ENCODE results near the gene TBC1D1. TPM values are rescaled to one million over a fixed set of nuclear protein-coding genes. Genes with fewer than 3 reads are reported as not detected.

TBC1D1 gene
- total and polyA plus RNA-seq, 2 experiments from 2014 or later, result 100.0 to 214 TPM

DNA sequence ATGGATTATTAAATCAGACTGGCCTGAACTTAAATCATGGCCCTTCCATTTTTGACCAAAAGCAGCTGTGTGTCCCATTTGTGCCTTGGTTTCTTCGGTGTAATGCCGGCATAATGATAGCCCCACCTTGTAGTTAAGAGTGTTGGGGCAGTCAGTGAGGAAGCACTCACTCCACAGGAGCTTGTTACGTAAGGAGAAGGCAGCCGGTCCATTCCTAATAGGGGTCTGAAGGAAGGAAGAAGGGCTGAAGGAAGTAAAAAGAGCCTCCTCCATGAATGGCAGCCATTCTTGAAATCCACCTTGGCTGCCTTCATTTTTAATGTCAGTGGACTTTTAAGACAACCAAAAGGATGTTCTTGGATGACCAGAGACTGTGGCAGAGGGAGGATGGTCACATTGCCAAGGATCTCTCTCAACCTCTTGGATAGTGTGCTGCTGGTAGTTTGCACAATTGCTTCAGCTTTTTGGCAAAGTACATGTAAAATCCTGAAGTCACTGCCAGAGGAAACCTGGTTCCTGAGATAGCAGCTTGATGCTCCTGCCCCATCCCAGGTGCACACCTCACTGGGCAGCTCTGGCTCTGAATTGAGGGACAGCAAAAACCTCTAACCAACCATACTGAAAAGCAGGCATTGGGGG, 182.8 kb downstream of the TBC1D1 start:
- Histone ChIP-seq H3K4me1 (ENCODE audit: low read depth) (peaks cover 6% of the 10 kb centered on the region), H3K9me3 (ENCODE audit: low read depth) (no peaks in the 10 kb centered on the region), H3K27ac (no peak overlapping the region), H3K4me3 (no peak overlapping the region), H3K36me3 (no peaks in the 10 kb centered on the region), H3K27me3 (no peaks in the 10 kb centered on the region)
- TF ChIP-seq, protein P1, sequence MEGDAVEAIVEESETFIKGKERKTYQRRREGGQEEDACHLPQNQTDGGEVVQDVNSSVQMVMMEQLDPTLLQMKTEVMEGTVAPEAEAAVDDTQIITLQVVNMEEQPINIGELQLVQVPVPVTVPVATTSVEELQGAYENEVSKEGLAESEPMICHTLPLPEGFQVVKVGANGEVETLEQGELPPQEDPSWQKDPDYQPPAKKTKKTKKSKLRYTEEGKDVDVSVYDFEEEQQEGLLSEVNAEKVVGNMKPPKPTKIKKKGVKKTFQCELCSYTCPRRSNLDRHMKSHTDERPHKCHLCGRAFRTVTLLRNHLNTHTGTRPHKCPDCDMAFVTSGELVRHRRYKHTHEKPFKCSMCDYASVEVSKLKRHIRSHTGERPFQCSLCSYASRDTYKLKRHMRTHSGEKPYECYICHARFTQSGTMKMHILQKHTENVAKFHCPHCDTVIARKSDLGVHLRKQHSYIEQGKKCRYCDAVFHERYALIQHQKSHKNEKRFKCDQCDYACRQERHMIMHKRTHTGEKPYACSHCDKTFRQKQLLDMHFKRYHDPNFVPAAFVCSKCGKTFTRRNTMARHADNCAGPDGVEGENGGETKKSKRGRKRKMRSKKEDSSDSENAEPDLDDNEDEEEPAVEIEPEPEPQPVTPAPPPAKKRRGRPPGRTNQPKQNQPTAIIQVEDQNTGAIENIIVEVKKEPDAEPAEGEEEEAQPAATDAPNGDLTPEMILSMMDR (IDR thresholded peaks at IDR 0.05; ENCODE audit: low read depth, low read length), result no peak
- DNase-seq (ENCODE audit: low read depth in 1 of 2, low spot score in 1 of 2), result peak in 1 of 2 donors; percentile 42

- Histone ChIP-seq H3K9me3 (ENCODE audit: low read depth) (no peaks in the 10 kb centered on the region), H3K36me3 (no peaks in the 10 kb centered on the region), H3K4me3 (no peak overlapping the region), H3K27ac (no peak overlapping the region), H3K4me1 (ENCODE audit: low read depth) (no peaks in the 10 kb centered on the region), H3K27me3 (no peaks in the 10 kb centered on the region)
- TF ChIP-seq, protein P1 (IDR thresholded peaks at IDR 0.05; ENCODE audit: low read depth, low read length), result no peak
- DNase-seq (ENCODE audit: low read depth in 1 of 2, low spot score in 1 of 2), result peak in 1 of 2 donors; percentile 54
These were observed 184.7 kb downstream of the TBC1D1 start for GRCh38 chr4:38075370-38076152.

DNA sequence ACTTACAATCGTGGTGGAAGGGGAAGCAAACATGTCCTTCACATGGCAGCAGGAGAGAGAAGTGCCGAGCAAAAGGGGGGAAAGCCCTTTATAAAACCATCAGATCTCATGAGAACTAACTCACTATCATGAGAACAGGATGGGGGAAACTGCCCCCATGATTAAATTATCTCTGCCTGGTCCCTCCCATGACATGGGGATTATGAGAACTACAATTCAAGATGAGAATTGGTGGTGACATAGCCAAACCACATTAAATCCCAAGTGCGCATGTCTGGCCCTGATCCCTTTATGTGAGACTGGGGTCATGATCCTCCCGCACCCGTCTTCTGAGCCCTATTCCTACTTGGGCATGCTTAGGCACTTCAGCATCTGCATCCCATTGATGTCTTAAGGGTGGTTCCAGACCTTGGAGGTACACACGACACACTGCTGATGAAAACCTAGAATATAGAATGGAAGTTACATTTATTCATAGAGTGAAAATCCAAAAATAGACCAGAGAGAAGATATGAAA, 185.3 kb downstream of the TBC1D1 start:
- Histone ChIP-seq H3K9me3 (ENCODE audit: low read depth) (no peaks in the 10 kb centered on the region), H3K27me3 (no peaks in the 10 kb centered on the region), H3K36me3 (no peaks in the 10 kb centered on the region), H3K4me3 (no peak overlapping the region), H3K27ac (no peak overlapping the region), H3K4me1 (ENCODE audit: low read depth) (no peaks in the 10 kb centered on the region)
- DNase-seq (ENCODE audit: low read depth in 1 of 2, low spot score in 1 of 2), result no peak
- TF ChIP-seq, protein P1 (IDR thresholded peaks at IDR 0.05; ENCODE audit: low read depth, low read length), result no peak

GRCh38 chr4:38077791-38078489, 187.1 kb downstream of the TBC1D1 start:
- Histone ChIP-seq H3K4me1 (ENCODE audit: low read depth) (peaks cover 8% of the 10 kb centered on the region), H3K36me3 (no peaks in the 10 kb centered on the region), H3K9me3 (ENCODE audit: low read depth) (no peaks in the 10 kb centered on the region), H3K27ac (no peak overlapping the region), H3K4me3 (no peak overlapping the region), H3K27me3 (no peaks in the 10 kb centered on the region)
- TF ChIP-seq, protein P1 (IDR thresholded peaks at IDR 0.05; ENCODE audit: low read depth, low read length), result no peak
- no peak for DNase-seq (ENCODE audit: low read depth in 1 of 2, low spot score in 1 of 2)

- no peak overlapping the region for H3K27ac ChIP-seq
- H3K4me1 ChIP-seq (ENCODE audit: low read depth), result peaks cover 10% of the 10 kb centered on the region
- TF ChIP-seq, protein P1 (IDR thresholded peaks at IDR 0.05; ENCODE audit: low read depth, low read length), result no peak
- no peaks in the 10 kb centered on the region for H3K9me3 ChIP-seq (ENCODE audit: low read depth)
- H3K36me3 ChIP-seq, result no peaks in the 10 kb centered on the region
- H3K27me3 ChIP-seq, result no peaks in the 10 kb centered on the region
- DNase-seq (ENCODE audit: low read depth in 1 of 2, low spot score in 1 of 2), result peak in 1 of 2 donors; percentile 78
- no peak overlapping the region for H3K4me3 ChIP-seq
These were observed 187.9 kb downstream of the TBC1D1 start for GRCh38 chr4:38078590-38079421.

Measured in cardiac muscle cell (in vitro differentiated cells and primary cell).